Lower leg skin (tissue), 3 donors: ENCODE measurements around the gene ENTPD6.

ENCODE experiments used
- POLR2A ChIP-seq, 2 donors: fragments of 450-650 bp; IDR thresholded peaks; one replicate each; pipeline ENCODE4 v1.6.1; 2016 to 2017; ENCODE audit warnings: antibody characterized with exemption in 2 of 2, mild to moderate bottlenecking in 1 of 2, moderate library complexity in 1 of 2
- TF ChIP-seq, protein P1 (sequence below), 3 donors: fragments of 450-650 bp; IDR thresholded peaks; one replicate each; pipeline ENCODE4 v1.5.1; 2016; ENCODE audit warnings: antibody characterized with exemption in 3 of 3, mild to moderate bottlenecking in 3 of 3, moderate library complexity in 2 of 3

DNA sequence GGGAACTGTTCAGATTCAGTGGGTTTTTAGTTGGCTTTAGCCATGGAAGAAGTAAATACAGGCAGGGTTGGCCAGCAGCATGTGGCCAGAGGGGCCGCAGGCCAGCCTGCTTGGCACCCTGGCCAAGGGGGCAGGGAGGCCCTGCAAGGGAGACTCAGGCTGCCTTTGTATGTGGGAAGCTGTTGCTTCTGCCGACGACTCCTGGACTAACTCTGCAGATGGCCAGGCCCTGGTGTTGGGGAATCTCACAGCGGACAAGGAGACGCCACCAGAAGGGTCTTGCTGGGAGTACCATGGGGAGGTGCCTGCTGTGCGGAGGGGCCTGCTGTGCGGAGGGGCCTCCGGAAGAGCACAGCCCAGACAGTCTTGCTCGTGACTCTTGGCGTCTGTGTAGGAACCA is 77.5 kb downstream of the ENTPD6 start:
- TF ChIP-seq, protein P1, sequence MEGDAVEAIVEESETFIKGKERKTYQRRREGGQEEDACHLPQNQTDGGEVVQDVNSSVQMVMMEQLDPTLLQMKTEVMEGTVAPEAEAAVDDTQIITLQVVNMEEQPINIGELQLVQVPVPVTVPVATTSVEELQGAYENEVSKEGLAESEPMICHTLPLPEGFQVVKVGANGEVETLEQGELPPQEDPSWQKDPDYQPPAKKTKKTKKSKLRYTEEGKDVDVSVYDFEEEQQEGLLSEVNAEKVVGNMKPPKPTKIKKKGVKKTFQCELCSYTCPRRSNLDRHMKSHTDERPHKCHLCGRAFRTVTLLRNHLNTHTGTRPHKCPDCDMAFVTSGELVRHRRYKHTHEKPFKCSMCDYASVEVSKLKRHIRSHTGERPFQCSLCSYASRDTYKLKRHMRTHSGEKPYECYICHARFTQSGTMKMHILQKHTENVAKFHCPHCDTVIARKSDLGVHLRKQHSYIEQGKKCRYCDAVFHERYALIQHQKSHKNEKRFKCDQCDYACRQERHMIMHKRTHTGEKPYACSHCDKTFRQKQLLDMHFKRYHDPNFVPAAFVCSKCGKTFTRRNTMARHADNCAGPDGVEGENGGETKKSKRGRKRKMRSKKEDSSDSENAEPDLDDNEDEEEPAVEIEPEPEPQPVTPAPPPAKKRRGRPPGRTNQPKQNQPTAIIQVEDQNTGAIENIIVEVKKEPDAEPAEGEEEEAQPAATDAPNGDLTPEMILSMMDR (IDR thresholded peaks at IDR 0.05) = no peak
- TF ChIP-seq POLR2A (IDR thresholded peaks at IDR 0.05) = no peak
